Stimulated activated CD8-positive, alpha-beta memory T cell treated with anti-CD3 and anti-CD28 coated beads, Interleukin-15, amount 100 ng/mL, for 1 hour (primary cell): ENCODE data around the gene DNAH8.

Source experiments
- DNase-seq: peaks from one replicate; pipeline ENCODE4 v3.0.0-alpha.2; 2020; ENCODE audit warnings: low read depth

The DNAH8 gene

GRCh38 chr6:38797391-38797790, 82.3 kb downstream of the DNAH8 start:
- no peak for DNase-seq

- DNase-seq = no peak
Observed at GRCh38 chr6:38799529-38800184, 84.5 kb downstream of the DNAH8 start.

GRCh38 chr6:38801305-38801704, 86.2 kb downstream of the DNAH8 start:
- no peak for DNase-seq

GRCh38 chr6:38802497-38802896, 87.4 kb downstream of the DNAH8 start:
- no peak for DNase-seq

- DNase-seq = no peak
Observed at GRCh38 chr6:38803129-38803528, 88.0 kb downstream of the DNAH8 start.

- no peak for DNase-seq
Observed at GRCh38 chr6:38804358-38804757, 89.2 kb downstream of the DNAH8 start.

GRCh38 chr6:38805127-38805655, 90.1 kb downstream of the DNAH8 start:
- no peak for DNase-seq

- no peak for DNase-seq
Observed at GRCh38 chr6:38805692-38806091, 90.6 kb downstream of the DNAH8 start.

- DNase-seq = no peak
Observed at GRCh38 chr6:38806271-38806670, 91.2 kb downstream of the DNAH8 start.

GRCh38 chr6:38806833-38807232, 91.7 kb downstream of the DNAH8 start:
- DNase-seq = no peak

GRCh38 chr6:38808039-38808438, 92.9 kb downstream of the DNAH8 start:
- no peak for DNase-seq

GRCh38 chr6:38813041-38813823, 98.1 kb downstream of the DNAH8 start:
- DNase-seq = no peak

GRCh38 chr6:38814761-38815160, 99.7 kb downstream of the DNAH8 start:
- no peak for DNase-seq

GRCh38 chr6:38815250-38815649, 100.1 kb downstream of the DNAH8 start:
- DNase-seq = no peak

- no peak for DNase-seq
Observed at GRCh38 chr6:38818691-38819090, 103.6 kb downstream of the DNAH8 start.

GRCh38 chr6:38822963-38823362, 107.9 kb downstream of the DNAH8 start:
- DNase-seq = no peak

GRCh38 chr6:38824243-38824894, 109.3 kb downstream of the DNAH8 start:
- DNase-seq = no peak

- DNase-seq = no peak
Observed at GRCh38 chr6:38827024-38827423, 111.9 kb downstream of the DNAH8 start.

GRCh38 chr6:38831865-38832264, 116.8 kb downstream of the DNAH8 start:
- DNase-seq = no peak

GRCh38 chr6:38833320-38833719, 118.2 kb downstream of the DNAH8 start:
- DNase-seq = no peak

- no peak for DNase-seq
Observed at GRCh38 chr6:38836585-38836984, 121.5 kb downstream of the DNAH8 start.

GRCh38 chr6:38837101-38837500, 122.0 kb downstream of the DNAH8 start:
- DNase-seq = no peak

GRCh38 chr6:38843798-38844197, 128.7 kb downstream of the DNAH8 start:
- no peak for DNase-seq
